ENCODE results near the gene CCDC93.

- TF ChIP-seq CTCF (optimal IDR thresholded peaks at IDR 0.05 in 1 of 3, IDR thresholded peaks at IDR 0.05 in 1 of 3, conservative IDR thresholded peaks at IDR 0.05 in 1 of 3; ENCODE audit: extremely low read depth in 1 of 3, insufficient read depth in 2 of 3, low read length in 3 of 3): no peak
- TF ChIP-seq EZH2 (IDR thresholded peaks at IDR 0.05; ENCODE audit: low read length): no peak
Measured at GRCh38 chr2:118054213-118055008, 40.5 kb upstream of the CCDC93 start.
